ELR (cell line): ENCODE measurements around the gene KRIT1.

ENCODE experiments used
- DNase-seq: peaks from one replicate; pipeline ENCODE4 v3.0.0-alpha.2; 2015; ENCODE audit warnings: low read depth

The KRIT1 gene

GRCh38 chr7:92150450-92151017 is 95.2 kb downstream of the KRIT1 start:
- DNase-seq: no peak

GRCh38 chr7:92149736-92150239 is 95.9 kb downstream of the KRIT1 start:
- DNase-seq: no peak
